ENCODE results near the gene IFITM1. TPM values are rescaled to one million over a fixed set of nuclear protein-coding genes. Genes with fewer than 3 reads are reported as not detected.
"Not testable (repeated sequence)": the region's sequence is repeated elsewhere in the genome, so short reads cannot be mapped to it uniquely, and the experiment has no call there.

The IFITM1 gene
- total RNA-seq, 2 experiments from 2014 or later, result 1,010 to 1,055 TPM

DNA sequence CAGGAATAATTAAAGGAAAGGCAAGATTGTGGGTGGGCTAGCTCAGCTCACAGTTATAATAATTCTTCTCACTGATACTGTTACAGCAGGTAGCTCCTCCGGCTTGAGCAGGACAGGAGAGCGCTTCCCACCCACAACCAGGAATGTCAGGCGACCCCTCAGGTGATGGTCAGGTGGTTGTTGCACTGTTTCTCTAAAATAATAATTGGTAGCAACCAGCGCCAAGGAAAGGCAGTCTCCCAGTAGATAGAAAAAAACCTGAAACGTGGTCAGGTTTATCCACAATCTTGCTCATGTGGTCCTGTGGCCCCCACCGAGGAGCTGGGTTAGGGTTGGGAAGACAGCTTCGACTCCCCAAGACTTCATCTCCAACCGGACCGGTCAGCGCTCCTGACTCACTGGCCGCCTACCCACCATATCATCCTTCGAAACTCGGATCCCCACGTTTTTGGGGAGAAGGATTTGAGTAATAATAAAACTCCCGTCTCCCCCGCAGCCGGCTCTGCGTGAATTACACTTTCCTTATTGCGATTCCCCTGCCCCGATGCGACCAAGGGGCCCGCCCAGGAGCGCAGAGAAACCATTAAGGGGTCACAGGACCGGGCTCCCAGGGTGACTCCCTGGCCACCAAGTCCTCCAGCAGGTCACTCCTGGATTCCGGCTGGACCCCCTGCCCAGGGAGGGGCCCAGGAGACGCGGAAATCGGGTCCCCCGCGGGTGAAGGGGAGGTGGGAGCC lies 4.0 kb downstream of the IFITM1 start:
- H3K27me3 Mint-ChIP-seq, H3K9me3 Mint-ChIP-seq, DNase-seq: not testable (repeated sequence)
- H3K4me1 Mint-ChIP-seq, result peaks cover 36% of the 10 kb centered on the region
- POLR2A ChIA-PET, result interaction anchor here (0.8 to 7.2 kb wide), 19 partner anchors 9 to 218 kb away, joined by 3 to 85 read pairs (median 7); partner anchors contain the start of genes BET1L, HRAS, IFITM2 and NLRP6
- CTCF ChIA-PET, result interaction anchor here (0.7 to 3.2 kb wide), 16 partner anchors 9 to 201 kb away, joined by 3 to 30 read pairs (median 6); partner anchors contain the start of genes BET1L, IFITM2, PTDSS2 and SIGIRR
- H3K36me3 Mint-ChIP-seq (ENCODE audit: low read depth), result peaks cover 57% of the 10 kb centered on the region
- H3K27ac Mint-ChIP-seq, result peak overlapping the region; percentile 92
- peak overlapping the region; percentile 88 for H3K4me3 Mint-ChIP-seq

DNA sequence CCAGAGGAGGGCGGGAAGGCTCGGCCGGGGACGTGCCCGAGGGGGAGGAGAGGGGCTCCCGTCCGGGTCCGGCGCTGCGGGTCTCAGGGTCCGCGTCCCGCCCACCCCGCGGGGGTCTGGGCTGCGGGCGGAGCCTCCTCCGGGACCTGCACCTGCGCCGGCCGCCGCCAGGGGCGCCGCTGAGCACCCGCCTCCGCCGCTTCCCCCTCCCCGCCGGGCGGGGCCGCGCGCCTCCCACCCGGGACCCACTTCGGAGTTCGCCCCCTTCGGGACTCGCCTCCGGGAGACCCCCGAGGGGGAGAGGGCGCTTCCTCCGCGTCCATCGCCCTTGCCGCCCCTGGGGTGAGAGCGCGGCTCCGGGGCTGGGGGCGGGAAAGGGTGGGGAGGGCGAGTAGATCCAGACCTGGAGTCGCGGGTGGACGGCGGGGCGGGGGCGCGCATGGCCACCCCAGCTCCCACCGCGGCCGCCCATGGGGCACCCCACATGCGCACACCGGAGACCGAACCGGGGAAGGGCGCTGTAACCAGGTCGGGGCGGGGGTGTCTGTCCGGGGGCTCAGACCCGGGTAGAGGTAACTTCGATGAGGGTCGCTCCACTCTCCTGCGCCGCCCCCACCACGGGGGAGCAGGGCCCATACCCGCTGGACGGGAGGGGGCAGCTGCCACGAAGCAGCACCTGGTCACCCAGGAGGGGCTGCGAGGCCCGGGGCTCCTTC lies 4.7 kb downstream of the IFITM1 start:
- peaks cover 51% of the 10 kb centered on the region for H3K36me3 Mint-ChIP-seq (ENCODE audit: low read depth)
- H3K4me1 Mint-ChIP-seq, result peaks cover 31% of the 10 kb centered on the region
- H3K9me3 Mint-ChIP-seq, H3K27ac Mint-ChIP-seq, DNase-seq, H3K27me3 Mint-ChIP-seq: not testable (repeated sequence)
- ChIA-PET POLR2A (interaction anchor here (1.3 to 7.2 kb wide), 7 partner anchors 9 to 188 kb away, joined by 6 to 85 read pairs (median 9); partner anchors contain the start of genes BET1L, PTDSS2, RIC8A and RNH1), CTCF (interaction anchor here (1.3 to 3.2 kb wide), 6 partner anchors 9 to 45 kb away, joined by 4 to 30 read pairs (median 8); partner anchors contain the start of gene IFITM2)
- peak overlapping the region; percentile 68 for H3K4me3 Mint-ChIP-seq

DNA sequence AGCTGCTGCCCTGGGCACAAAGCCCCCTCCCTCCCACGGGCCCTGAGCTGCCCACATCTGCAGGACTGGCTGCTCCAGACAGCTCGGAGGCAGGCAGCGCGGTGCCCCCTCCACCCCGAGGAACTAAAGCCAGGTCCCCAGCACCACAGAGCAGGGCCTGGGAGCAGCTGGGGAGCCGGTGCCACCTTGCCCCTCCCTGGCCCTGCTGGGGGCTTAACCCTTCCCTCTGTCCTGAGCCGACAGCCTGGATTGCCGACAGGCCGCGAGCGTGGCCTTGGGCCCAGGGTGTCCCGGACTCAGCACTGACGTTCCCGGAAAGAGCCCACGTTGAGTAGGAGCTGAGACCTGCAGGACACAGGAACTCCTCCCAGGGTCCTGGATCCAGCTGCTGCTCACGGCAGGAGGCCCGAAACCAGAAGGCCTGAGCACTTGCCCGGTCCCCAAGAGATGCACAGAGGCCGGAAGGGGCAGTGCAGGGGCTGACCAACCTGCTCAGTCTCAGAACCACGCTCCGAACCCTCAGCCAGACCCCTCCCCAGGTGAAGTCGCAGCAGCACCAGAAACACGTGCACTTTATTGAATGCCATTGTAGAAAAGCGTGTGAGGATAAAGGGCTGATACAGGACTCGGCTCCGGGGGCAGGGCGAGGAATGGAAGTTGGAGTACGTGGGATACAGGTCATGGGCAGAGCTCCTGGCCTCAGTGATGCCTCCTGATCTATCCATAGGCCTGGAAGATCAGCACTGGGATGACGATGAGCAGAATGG lies 5.5 kb downstream of the IFITM1 start:
- DNase-seq, H3K9me3 Mint-ChIP-seq, H3K27me3 Mint-ChIP-seq, CTCF ChIA-PET: not testable (repeated sequence)
- Mint-ChIP-seq H3K4me3 (peak overlapping the region; percentile 68), H3K36me3 (ENCODE audit: low read depth) (peaks cover 44% of the 10 kb centered on the region), H3K27ac (peak overlapping the region; percentile 44), H3K4me1 (peaks cover 28% of the 10 kb centered on the region)
- POLR2A ChIA-PET, result interaction anchor here (1.6 to 2.3 kb wide), 2 partner anchors 10 to 36 kb away, joined by 6 to 9 read pairs; no protein-coding TSS in a partner anchor

DNA sequence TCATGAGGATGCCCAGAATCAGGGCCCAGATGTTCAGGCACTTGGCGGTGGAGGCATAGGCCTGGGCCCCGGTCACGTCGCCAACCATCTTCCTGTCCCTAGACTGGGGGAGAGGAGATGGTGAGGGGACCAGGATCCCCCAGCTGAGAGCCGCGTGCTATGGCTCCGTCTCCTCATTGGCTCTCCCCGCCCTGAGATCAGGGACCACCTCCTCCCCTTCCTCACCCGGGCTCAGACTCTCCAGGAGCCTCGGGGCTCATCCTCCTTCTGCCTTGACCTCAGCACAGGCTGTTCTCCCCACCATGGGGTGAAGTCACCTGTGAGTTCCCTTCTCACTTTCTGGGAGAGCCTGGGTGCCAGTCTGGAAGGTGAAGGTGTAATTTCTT lies 6.0 kb downstream of the IFITM1 start:
- H3K27me3 Mint-ChIP-seq, CTCF ChIA-PET, DNase-seq, H3K9me3 Mint-ChIP-seq: not testable (repeated sequence)
- Mint-ChIP-seq H3K4me1 (peaks cover 31% of the 10 kb centered on the region), H3K27ac (peak overlapping the region; percentile 66), H3K4me3 (peak overlapping the region; percentile 57), H3K36me3 (ENCODE audit: low read depth) (peaks cover 38% of the 10 kb centered on the region)
- POLR2A ChIA-PET, result interaction anchor here (1.6 to 2.3 kb wide), 2 partner anchors 10 to 36 kb away, joined by 6 to 9 read pairs; no protein-coding TSS in a partner anchor

DNA sequence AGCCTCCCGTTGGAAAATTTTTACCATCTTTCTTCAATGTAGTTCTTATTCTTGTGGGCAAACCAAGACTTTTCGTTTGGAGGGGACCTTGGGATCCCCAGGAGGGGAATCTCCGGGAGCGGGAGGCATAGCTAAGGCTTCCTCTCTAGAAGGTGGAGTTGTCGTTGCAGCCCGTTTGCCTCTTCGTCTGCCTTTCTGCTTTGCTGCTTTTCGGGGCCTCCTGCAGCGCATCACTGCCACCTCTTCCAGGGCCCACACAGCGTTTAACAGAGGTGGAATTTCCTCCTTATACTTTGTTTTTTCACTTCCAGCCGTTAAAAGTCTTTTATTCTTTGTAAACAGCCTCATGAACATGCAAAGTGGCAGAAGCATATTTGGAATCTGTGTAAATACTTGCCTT lies 10.3 kb downstream of the IFITM1 start:
- POLR2A ChIA-PET, result interaction anchor here (0.9 to 1.5 kb wide), 2 partner anchors 12 to 31 kb away, joined by 3 to 7 read pairs; no protein-coding TSS in a partner anchor
- Mint-ChIP-seq H3K36me3 (ENCODE audit: low read depth) (peaks cover 10% of the 10 kb centered on the region), H3K4me3 (no peak overlapping the region), H3K9me3 (no peaks in the 10 kb centered on the region), H3K27ac (no peak overlapping the region), H3K27me3 (peaks cover 4% of the 10 kb centered on the region), H3K4me1 (peaks cover 49% of the 10 kb centered on the region)
- DNase-seq, result no peak
- CTCF ChIA-PET, result no interaction called here

DNA sequence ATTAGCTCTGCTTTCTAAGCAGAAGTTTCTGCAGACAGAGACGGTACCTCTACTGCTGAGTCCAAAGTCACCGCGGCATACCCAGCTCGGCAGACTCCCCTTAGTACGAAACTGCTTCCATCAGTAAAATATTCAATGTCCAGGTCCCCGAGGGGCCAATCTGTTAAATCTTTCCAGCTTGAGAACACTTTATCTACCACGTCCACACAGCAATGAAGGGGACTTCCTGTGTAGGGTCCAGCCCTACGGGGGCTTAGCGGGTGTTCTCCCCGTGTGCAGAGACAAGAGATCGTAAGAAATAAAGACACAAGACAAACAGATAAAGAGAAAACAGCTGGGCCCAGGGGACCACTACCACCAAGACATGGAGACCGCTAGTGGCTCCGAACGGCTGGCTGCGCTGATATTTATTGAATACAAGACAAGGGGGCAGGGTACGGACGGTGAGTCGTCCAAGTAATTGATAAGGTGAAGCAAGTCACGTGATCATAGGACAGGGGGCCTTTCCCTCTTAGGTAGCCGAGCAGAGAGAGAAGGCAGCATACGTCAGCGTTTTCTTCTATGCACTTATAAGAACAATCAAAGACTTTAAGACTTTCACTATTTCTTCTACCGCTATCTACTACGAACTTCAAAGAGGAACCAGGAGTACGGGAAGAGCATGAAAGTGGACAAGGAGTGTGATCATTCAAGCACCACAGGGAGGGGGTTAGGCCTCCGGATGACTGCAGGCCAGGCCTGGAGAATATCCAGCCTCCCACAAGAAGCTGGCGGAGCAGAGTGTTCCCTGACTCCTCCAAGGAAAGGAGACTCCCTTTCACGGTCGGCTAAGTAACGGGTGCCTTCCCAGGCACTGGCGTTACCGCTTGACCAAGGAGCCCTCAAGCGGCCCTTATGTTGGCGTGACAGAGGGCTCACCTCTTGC lies 11.0 kb downstream of the IFITM1 start:
- not testable (repeated sequence) for DNase-seq; H3K36me3 Mint-ChIP-seq (ENCODE audit: low read depth); H3K27ac Mint-ChIP-seq; H3K4me3 Mint-ChIP-seq; H3K27me3 Mint-ChIP-seq; H3K9me3 Mint-ChIP-seq
- H3K4me1 Mint-ChIP-seq, result peaks cover 52% of the 10 kb centered on the region
- CTCF ChIA-PET, result interaction anchor here (1.9 kb wide), 1 partner anchor 12 kb away, joined by 5 read pairs; no protein-coding TSS in a partner anchor
- POLR2A ChIA-PET, result interaction anchor here (0.9 to 1.5 kb wide), 2 partner anchors 12 to 31 kb away, joined by 3 to 7 read pairs; no protein-coding TSS in a partner anchor

DNA sequence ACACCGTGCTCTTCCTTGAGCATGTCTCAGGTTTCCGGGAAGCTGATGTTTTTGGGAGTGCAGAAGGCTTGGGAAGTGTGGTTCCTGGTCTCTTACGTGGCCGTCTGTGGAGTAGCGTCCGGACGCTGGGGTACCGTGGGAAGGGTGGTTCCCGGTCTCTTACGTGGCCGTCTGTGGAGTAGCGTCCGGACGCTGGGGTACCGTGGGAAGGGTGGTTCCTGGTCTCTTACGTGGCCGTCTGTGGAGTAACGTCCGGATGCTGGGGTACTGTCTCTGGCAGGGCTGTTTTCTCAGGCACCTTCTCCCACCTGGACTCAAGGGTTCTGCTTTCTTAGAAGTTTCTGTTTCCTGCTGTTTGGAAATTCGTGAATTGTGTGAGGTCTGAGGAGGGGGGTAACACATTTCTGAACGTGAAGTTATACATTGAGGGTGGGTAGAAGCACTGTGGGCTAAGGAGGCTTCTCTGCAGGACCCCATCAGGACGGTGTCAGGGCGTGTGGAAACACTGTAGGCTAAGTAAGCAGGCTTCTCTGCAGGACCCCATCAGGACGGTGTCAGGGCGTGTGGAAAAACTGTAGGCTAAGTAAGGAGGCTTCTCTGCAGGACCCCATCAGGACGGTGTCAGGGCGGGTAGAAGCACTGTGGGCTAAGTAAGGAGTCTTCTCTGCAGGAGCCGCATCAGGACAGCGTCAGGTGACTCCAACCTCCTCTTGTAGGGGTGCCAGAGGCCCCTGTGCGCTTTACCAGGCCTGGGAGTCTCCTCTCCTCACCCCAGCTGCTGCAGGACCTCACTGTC lies 12.2 kb downstream of the IFITM1 start:
- Mint-ChIP-seq H3K36me3 (ENCODE audit: low read depth) (no peaks in the 10 kb centered on the region), H3K9me3 (no peaks in the 10 kb centered on the region), H3K27me3 (no peaks in the 10 kb centered on the region), H3K4me1 (peaks cover 54% of the 10 kb centered on the region), H3K27ac (peak overlapping the region; percentile 75), H3K4me3 (no peak overlapping the region)
- ChIA-PET CTCF (interaction anchor here (1.5 to 1.9 kb wide), 2 partner anchors 13 to 75 kb away, joined by 5 read pairs; no protein-coding TSS in a partner anchor), POLR2A (interaction anchor here (1.0 to 1.9 kb wide), 4 partner anchors 12 to 89 kb away, joined by 4 to 20 read pairs (median 8); partner anchors contain the start of gene IFITM1)
- no peak for DNase-seq

DNA sequence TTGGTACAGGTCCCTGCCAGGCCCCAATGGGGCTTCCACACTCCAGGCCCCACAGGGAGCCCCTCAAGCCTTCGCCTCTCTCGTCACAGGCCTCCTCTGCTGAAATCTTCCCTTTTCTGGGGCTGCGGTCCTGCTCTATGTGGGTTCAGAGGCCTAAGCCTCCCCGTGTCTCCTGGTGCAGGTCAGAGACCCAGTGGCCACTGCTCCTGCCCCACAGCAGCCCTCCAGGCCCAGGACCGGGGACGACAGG lies 12.7 kb downstream of the IFITM1 start:
- H3K4me3 Mint-ChIP-seq, result peak overlapping the region; percentile 22
- POLR2A ChIA-PET, result interaction anchor here (1.0 to 1.9 kb wide), 5 partner anchors 13 to 119 kb away, joined by 4 to 20 read pairs (median 7); partner anchors contain the start of genes BET1L, IFITM1 and RIC8A
- H3K4me1 Mint-ChIP-seq, result peaks cover 59% of the 10 kb centered on the region
- CTCF ChIA-PET, result interaction anchor here (1.5 to 1.9 kb wide), 3 partner anchors 14 to 76 kb away, joined by 5 to 6 read pairs (median 5); no protein-coding TSS in a partner anchor
- H3K27ac Mint-ChIP-seq, result peak overlapping the region; percentile 75
- H3K9me3 Mint-ChIP-seq, result no peaks in the 10 kb centered on the region
- H3K27me3 Mint-ChIP-seq, result no peaks in the 10 kb centered on the region
- no peak for DNase-seq
- no peaks in the 10 kb centered on the region for H3K36me3 Mint-ChIP-seq (ENCODE audit: low read depth)

DNA sequence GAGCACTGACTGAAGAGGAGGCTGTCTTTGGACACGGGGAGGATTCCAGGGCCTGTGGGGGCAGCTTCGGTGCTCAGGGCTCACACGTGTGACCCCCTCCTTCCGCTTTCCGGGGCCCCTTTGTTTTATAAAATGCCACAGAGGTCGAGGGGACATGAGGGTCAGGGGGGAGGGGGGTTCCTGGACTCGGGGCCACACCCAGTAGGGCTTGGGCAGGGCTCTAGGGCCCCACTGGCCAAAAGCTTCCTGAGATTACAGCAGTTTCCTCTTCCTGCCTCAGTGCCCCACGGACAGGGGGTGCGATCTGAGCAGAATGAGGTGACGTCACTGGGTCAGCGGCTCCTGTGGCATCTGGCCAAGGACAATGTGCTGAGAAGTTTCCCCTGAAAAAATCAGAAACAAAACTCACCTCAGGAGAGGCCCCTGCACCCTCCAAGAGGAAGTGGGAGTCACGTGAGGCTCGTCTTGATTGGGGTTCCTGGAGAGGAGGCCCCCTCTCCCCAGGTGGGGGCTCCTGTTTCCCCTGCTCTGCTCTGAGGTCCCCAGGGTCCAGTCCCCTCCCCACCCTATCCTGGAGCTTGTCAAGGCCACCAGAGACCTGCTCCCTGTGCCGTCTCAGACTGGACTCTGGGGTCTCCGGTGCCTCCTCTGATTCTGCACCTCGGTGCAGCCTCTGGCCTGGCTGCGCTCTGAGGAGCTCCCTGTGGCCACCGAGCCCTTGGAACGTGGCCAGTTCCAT lies 13.2 kb downstream of the IFITM1 start:
- ChIA-PET POLR2A (interaction anchor here (0.7 to 1.9 kb wide), 6 partner anchors 13 to 119 kb away, joined by 3 to 20 read pairs (median 6); partner anchors contain the start of genes BET1L, IFITM1 and RIC8A), CTCF (interaction anchor here (0.5 to 1.9 kb wide), 6 partner anchors 14 to 422 kb away, joined by 3 to 6 read pairs (median 4); no protein-coding TSS in a partner anchor)
- Mint-ChIP-seq H3K9me3 (no peaks in the 10 kb centered on the region), H3K4me3 (peak overlapping the region; percentile 32), H3K4me1 (peaks cover 64% of the 10 kb centered on the region), H3K36me3 (ENCODE audit: low read depth) (no peaks in the 10 kb centered on the region), H3K27ac (peak overlapping the region; percentile 75), H3K27me3 (no peaks in the 10 kb centered on the region)
- peak; percentile 70 for DNase-seq

DNA sequence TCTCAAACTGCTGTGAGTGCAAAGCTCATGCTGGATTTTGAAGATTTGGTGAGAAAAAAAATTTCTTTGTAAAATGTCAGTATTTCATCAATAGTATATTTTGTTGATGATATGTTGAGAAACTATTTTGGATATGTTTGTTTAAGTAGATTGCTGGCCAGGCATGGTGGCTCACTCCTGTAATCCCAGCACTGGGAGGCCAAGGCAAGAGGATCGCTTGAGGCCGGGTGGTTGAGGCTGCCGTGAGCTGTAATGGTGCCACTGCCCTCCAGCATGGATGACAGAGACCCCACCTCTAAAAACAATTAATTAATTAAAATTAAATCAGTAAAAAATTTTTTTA lies 13.7 kb downstream of the IFITM1 start:
- peaks cover 2% of the 10 kb centered on the region for H3K27me3 Mint-ChIP-seq
- H3K27ac Mint-ChIP-seq, result peak overlapping the region; percentile 71
- peaks cover 67% of the 10 kb centered on the region for H3K4me1 Mint-ChIP-seq
- no peaks in the 10 kb centered on the region for H3K36me3 Mint-ChIP-seq (ENCODE audit: low read depth)
- H3K4me3 Mint-ChIP-seq, result peak overlapping the region; percentile 32
- ChIA-PET POLR2A (interaction anchor here (0.7 to 1.9 kb wide), 6 partner anchors 12 to 120 kb away, joined by 3 to 20 read pairs (median 6); partner anchors contain the start of genes BET1L, IFITM1 and RIC8A), CTCF (interaction anchor here (0.5 to 1.7 kb wide), 5 partner anchors 16 to 421 kb away, joined by 3 to 6 read pairs (median 4); no protein-coding TSS in a partner anchor)
- no peaks in the 10 kb centered on the region for H3K9me3 Mint-ChIP-seq
- no peak for DNase-seq

Measured in activated CD4-positive, alpha-beta memory T cell treated with anti-CD3 and anti-CD28 coated beads, Interleukin-2, amount 10 ng/mL, durations not matched to agents 7 days and 5 days (primary cell).